HepG2 (cell line): Measurements from ENCODE around the gene GDI1. TPM values are rescaled to one million over a fixed set of nuclear protein-coding genes. Genes with fewer than 3 reads are reported as not detected.

ENCODE experiments used
- ATAC-seq: fragments of 200-7000 bp; cut with Tn5 transposase; 3 replicates; pipeline ENCODE4 v1.9.1; 2020; ENCODE audit warnings: mild to moderate bottlenecking, moderate library complexity
- BruUV-seq: library from RNA; stranded (reverse); fragments of 400-500 nt; replicated peaks from 2 replicates; lab custom pipeline; 2021; lab: Mats Ljungman, UMichigan
- CTCF ChIA-PET: fragments of 300-600 bp; formaldehyde crosslinking; extraction: SDS; loops from one replicate; lab custom pipeline; 2021; ENCODE audit warnings: low total read pairs, inconsistent platforms, low intra/inter-chr PET ratio; lab: Yijun Ruan, JAX
- POLR2A ChIA-PET: fragments of 350-600 bp; sonication (Branson Sonifier 250); formaldehyde crosslinking; loops from one replicate; lab custom pipeline; 2020; ENCODE audit warnings: antibody characterized with exemption, inconsistent platforms; lab: Yijun Ruan, JAX
- DNase-seq: peaks from one replicate; pipeline ENCODE4 v3.0.0-alpha.2; 2015; ENCODE audit warnings: low spot score
- FAIRE-seq: peaks from 3 replicates; lab custom pipeline; 2011; peaks lifted over from hg19 to GRCh38; lab: Jason Lieb, UNC
- H2AFZ ChIP-seq: one replicate; pipeline ENCODE4 v1.6.1; 2011; ENCODE audit warnings: low read length, inconsistent platforms
- H3K27ac ChIP-seq: fragments of 300-600 bp; 3 replicates; pipeline ENCODE4 v1.8.0; 2011; ENCODE audit warnings: mixed run types, mild to moderate bottlenecking, mixed read lengths, low read length, inconsistent platforms; ENCODE audit not compliant: insufficient read depth; ENCODE audit errors: extremely low read length
- H3K27me3 ChIP-seq, 2 experiments: fragments of 200-600 bp in 1 of 2; 2 replicates in 1 of 2; 3 replicates in 1 of 2; pipeline versions ENCODE4 v1.6.0 to v1.8.0; 2011; ENCODE audit warnings: low read length in 2 of 2, mild to moderate bottlenecking in 2 of 2, moderate library complexity in 2 of 2, inconsistent platforms in 1 of 2; ENCODE audit not compliant: insufficient read depth in 2 of 2, control insufficient read depth in 1 of 2
- H3K36me3 ChIP-seq, 2 experiments: fragments of 200-600 bp in 1 of 2; replicated peaks in 1 of 2; 2 replicates in 1 of 2; 3 replicates in 1 of 2; pipeline versions ENCODE4 v1.5.1 to v1.8.0; 2011; ENCODE audit warnings: low read length in 2 of 2, inconsistent platforms in 1 of 2; ENCODE audit not compliant: insufficient read depth in 2 of 2, control insufficient read depth in 1 of 2
- H3K4me1 ChIP-seq: 2 replicates; pipeline ENCODE4 v1.5.1; 2012; ENCODE audit warnings: low read length, inconsistent platforms; ENCODE audit not compliant: insufficient read depth
- H3K4me2 ChIP-seq: 2 replicates; pipeline ENCODE4 v1.6.0; 2011; ENCODE audit warnings: low read depth, low read length, inconsistent platforms
- H3K4me3 ChIP-seq, 3 experiments: fragments of 200-600 bp in 1 of 3; sonication (generic), shearing (Covaris generic) in 1 of 3; replicated peaks in 1 of 3; 2 replicates each; pipeline ENCODE4 v1.5.1; 2011 to 2016; ENCODE audit warnings: low read length in 3 of 3, inconsistent platforms in 2 of 3, low read depth in 2 of 3, mild to moderate bottlenecking in 2 of 3, control low read depth in 1 of 3, mixed read lengths in 1 of 3; ENCODE audit not compliant: insufficient read depth in 1 of 3
- H3K79me2 ChIP-seq: one replicate; pipeline ENCODE4 v1.6.1; 2011; ENCODE audit warnings: low read length, inconsistent platforms; ENCODE audit not compliant: insufficient read depth
- H3K9ac ChIP-seq: 2 replicates; pipeline ENCODE4 v1.6.0; 2011; ENCODE audit warnings: mild to moderate bottlenecking, low read depth, low read length, inconsistent platforms; ENCODE audit not compliant: insufficient read depth
- H3K9me3 ChIP-seq: 2 replicates; pipeline ENCODE4 v1.5.1; 2012; ENCODE audit warnings: mild to moderate bottlenecking, low read length
- H4K20me1 ChIP-seq: 2 replicates; pipeline ENCODE4 v1.6.0; 2011; ENCODE audit warnings: inconsistent platforms, mild to moderate bottlenecking, low read length, moderate library complexity; ENCODE audit not compliant: insufficient read depth
- AGO1 ChIP-seq: fragments of 200-400 bp; formaldehyde crosslinking; IDR thresholded peaks from 2 replicates; pipeline ENCODE4 v1.6.1; 2017; ENCODE audit warnings: mild to moderate bottlenecking, low read depth, low read length, moderate library complexity; ENCODE audit not compliant: poor library complexity, severe bottlenecking
- AGO2 ChIP-seq: fragments of 200-400 bp; formaldehyde crosslinking; optimal IDR thresholded peaks from 2 replicates; pipeline ENCODE3; 2017; ENCODE audit warnings: mild to moderate bottlenecking, low read depth, low read length, moderate library complexity
- FOXM1 ChIP-seq: sonication (generic); formaldehyde crosslinking; IDR thresholded peaks from 2 replicates; pipeline ENCODE4 v1.5.0; 2020; ENCODE audit warnings: missing genetic modification reagents
- GFI1 ChIP-seq: sonication (generic); formaldehyde crosslinking; IDR thresholded peaks from 2 replicates; pipeline ENCODE4 v1.5.0; 2020; ENCODE audit warnings: missing genetic modification reagents, mild to moderate bottlenecking, borderline replicate concordance
- RBFOX2 ChIP-seq: fragments of 200-400 bp; formaldehyde crosslinking; IDR thresholded peaks from 2 replicates; pipeline ENCODE4 v1.6.1; 2017; ENCODE audit warnings: low read depth, mild to moderate bottlenecking, low read length
- TOPORS ChIP-seq: sonication (generic); formaldehyde crosslinking; IDR thresholded peaks from 2 replicates; pipeline ENCODE4 v1.8.0; 2023; ENCODE audit warnings: mild to moderate bottlenecking, missing genetic modification reagents
- ZBTB14 ChIP-seq: sonication (generic); formaldehyde crosslinking; IDR thresholded peaks from 2 replicates; pipeline ENCODE4 v1.4.0; 2020; ENCODE audit warnings: missing genetic modification reagents
- ZBTB33 ChIP-seq: sonication (generic); formaldehyde crosslinking; IDR thresholded peaks from 2 replicates; pipeline ENCODE4 v1.4.0; 2020; ENCODE audit warnings: missing genetic modification reagents
- ZBTB38 ChIP-seq: sonication (generic); formaldehyde crosslinking; IDR thresholded peaks from 2 replicates; pipeline ENCODE4 v1.5.1; 2020; ENCODE audit warnings: mild to moderate bottlenecking, missing genetic modification reagents
- ZNF563 ChIP-seq: sonication (generic); formaldehyde crosslinking; IDR thresholded peaks from 2 replicates; pipeline ENCODE4 v1.8.0; 2022; ENCODE audit warnings: mild to moderate bottlenecking, moderate library complexity, missing genetic modification reagents
- WGBS: methylation state at CpG from one replicate; pipeline ENCODE4 v1.1.6; 2017; ENCODE audit warnings: low lambda C conversion rate; 5-methylcytosine and 5-hydroxymethylcytosine counted together
- in situ Hi-C: cut with HindIII; loops from 2 replicates; pipeline ENCODE4 v1.10.0; 2017; ENCODE audit warnings: low pct_unique_long_range_greater_than_20kb; ENCODE audit not compliant: extremely low pct_ligation_motif_present
- intact Hi-C: fragments of 100-400 bp; cut with micrococcal nuclease; formaldehyde crosslinking; loops from one replicate; pipeline ENCODE4 v1.10.0; 2022; ENCODE audit not compliant: unreplicated experiment
- polyA plus RNA-seq, 8 experiments: library from polyadenylated mRNA; depleted of rRNA in 3 of 8; stranded (reverse) in 7 of 8; unstranded in 1 of 8; fragments of >200 nt; fragmentation: Illumina TruSeq in 4 of 8; extraction: Trizol in 4 of 8; gene quantifications; 2 replicates each; pipeline versions ENCODE4 v1.2.1 to v1.2.3, GENCODE V29; 2011 to 2016; ENCODE audit warnings: low read depth in 4 of 8, missing spikeins in 1 of 8, mixed read lengths in 1 of 8; ENCODE audit not compliant: insufficient read depth in 1 of 8
- total RNA-seq, 5 experiments: library from RNA; depleted of rRNA; stranded (reverse); fragments of >200 nt; fragmentation: Illumina TruSeq; extraction: Trizol; gene quantifications; 2 replicates each; pipeline ENCODE4 v1.2.3, GENCODE V29; 2016; ENCODE audit warnings: low read depth in 1 of 5

GDI1 gene
- total and polyA plus RNA-seq, 2 of the 13 experiments (the other 11 are each of a cell fraction or from before 2014, with no cell fraction given) = 17.4 to 105 TPM

GRCh38 chrX:154436374-154436982 is 476 bp upstream of the GDI1 start:
- peak; percentile 42 for ATAC-seq
- in situ Hi-C loops (no loop called here), intact Hi-C loops (no loop called here)
- Histone ChIP-seq H3K4me2 (no peak overlapping the region), H3K79me2 (peaks cover 14% of the 10 kb centered on the region), H2AFZ (no peak overlapping the region), H3K27me3 (no peaks in the 10 kb centered on the region), H3K27ac (peak overlapping the region; percentile 46), H3K36me3 (no peaks in the 10 kb centered on the region; a peak in 3 of 5 replicates), H3K4me1 (peaks cover 8% of the 10 kb centered on the region), H4K20me1 (no peaks in the 10 kb centered on the region), H3K9me3 (no peaks in the 10 kb centered on the region), H3K4me3 (peak overlapping the region; percentile 54 to 87 (median 72); a peak in 4 of 6 replicates), H3K9ac (peak overlapping the region; percentile 60; the same call in 1 of the 2 replicates)
- no TSS peak for BruUV-seq
- CTCF ChIA-PET = no interaction called here
- DNase-seq = no peak
- FAIRE-seq = no peak
- 98% methylated on average over 9 of the region's 78 CpGs for WGBS
- POLR2A ChIA-PET = no interaction called here
- TF ChIP-seq ZBTB33 (CRISPR knock-in tag) (peak; percentile 54; the same call in 1 of the 2 replicates), ZBTB14 (CRISPR knock-in tag) (peak; percentile 54; the same call in 1 of the 2 replicates), TOPORS (CRISPR knock-in tag) (no peak), AGO2 (peak; percentile 55), GFI1 (no peak), ZBTB38 (CRISPR knock-in tag) (0 out of 2 replicates have a peak, but pooled peaks have one; percentile 11), AGO1 (peak; percentile 7), RBFOX2 (0 out of 2 replicates have a peak, but pooled peaks have one; percentile 40), ZNF563 (CRISPR knock-in tag) (no peak), FOXM1 (CRISPR knock-in tag) (no peak)
